A549 (cell line): ENCODE measurements around the gene ZNF595. TPM values are rescaled to one million over a fixed set of nuclear protein-coding genes. Genes with fewer than 3 reads are reported as not detected.
A peak's percentile ranks its signal among the peaks of the same experiment; 100 is the strongest.

ENCODE experiments used
- ATAC-seq, 2 experiments: fragments of 200-7000 bp in 1 of 2; fragments of >200 bp in 1 of 2; cut with Nextera tagmentation in 1 of 2; cut with Tn5 transposase in 1 of 2; 3 replicates each; pipeline versions ENCODE4 v1.8.0 to v1.9.1; 2018 to 2020; ENCODE audit warnings: mild to moderate bottlenecking in 1 of 2, moderate library complexity in 1 of 2
- CTCF ChIA-PET: fragments of 300-600 bp; sonication (Branson Sonifier 250); formaldehyde crosslinking; extraction: SDS; loops from one replicate; lab custom pipeline; 2021; ENCODE audit warnings: antibody characterized with exemption, inconsistent platforms; lab: Yijun Ruan, JAX
- POLR2A ChIA-PET: fragments of 350-600 bp; formaldehyde crosslinking; extraction: SDS; loops from one replicate; lab custom pipeline; 2021; ENCODE audit warnings: antibody characterized with exemption, inconsistent platforms; lab: Yijun Ruan, JAX
- DNase-seq, 2 experiments: peaks; one replicate each; pipeline versions ENCODE4 v3.0.0 to v3.0.0-alpha.2; 2011 to 2016; ENCODE audit warnings: low read depth in 1 of 2, low spot score in 1 of 2
- FAIRE-seq: peaks from 2 replicates; lab custom pipeline; 2011; peaks lifted over from hg19 to GRCh38; lab: Jason Lieb, UNC
- H3K27ac ChIP-seq, 2 experiments: fragments of >200 bp; sonication (Bioruptor Twin); formaldehyde crosslinking; 3 replicates each; pipeline ENCODE4 v1.5.1; 2016 to 2017
- H3K4me1 ChIP-seq: fragments of >200 bp; sonication (Bioruptor Twin); formaldehyde crosslinking; 3 replicates; pipeline ENCODE4 v1.6.1; 2016
- H3K4me2 ChIP-seq: fragments of >200 bp; sonication (Bioruptor Twin); formaldehyde crosslinking; 3 replicates; pipeline ENCODE4 v1.6.1; 2016
- H3K4me3 ChIP-seq: fragments of >200 bp; sonication (Bioruptor Twin); formaldehyde crosslinking; 3 replicates; pipeline ENCODE4 v1.5.1; 2016
- H3K9me3 ChIP-seq: fragments of >200 bp; sonication (Bioruptor Twin); formaldehyde crosslinking; 3 replicates; pipeline ENCODE4 v1.6.1; 2016
- ATOH8 ChIP-seq: fragments of 250-450 bp; sonication (Bioruptor Pico); IDR thresholded peaks from 2 replicates; pipeline ENCODE4 v1.5.0; 2020; ENCODE audit warnings: low read depth, mild to moderate bottlenecking, moderate library complexity
- BCL3 ChIP-seq: fragments of >200 bp; sonication (Bioruptor Twin); formaldehyde crosslinking; IDR thresholded peaks from 3 replicates; pipeline ENCODE4 v1.6.1; 2016
- CBX8 ChIP-seq: fragments of 200-600 bp; sonication (generic); IDR thresholded peaks from 2 replicates; pipeline ENCODE4 v1.6.1; 2016
- CEBPB ChIP-seq, 2 experiments: fragments of >200 bp in 1 of 2; sonication (Bioruptor Twin) in 1 of 2; formaldehyde crosslinking in 1 of 2; IDR thresholded peaks; 2 replicates each; pipeline ENCODE4 v1.6.1; 2012 to 2016
- CHD2 ChIP-seq: fragments of 150-350 bp; IDR thresholded peaks from 2 replicates; pipeline ENCODE4 v1.6.1; 2014; ENCODE audit warnings: low read length; ENCODE audit not compliant: partially characterized antibody
- CHD4 ChIP-seq: fragments of 200-600 bp; sonication (generic); IDR thresholded peaks from 2 replicates; pipeline ENCODE4 v1.6.1; 2016; ENCODE audit warnings: antibody characterized with exemption, mild to moderate bottlenecking, borderline replicate concordance
- EHMT2 ChIP-seq: fragments of 200-600 bp; sonication (generic); IDR thresholded peaks from 2 replicates; pipeline ENCODE4 v1.6.1; 2016; ENCODE audit warnings: antibody characterized with exemption, low read depth, mild to moderate bottlenecking, moderate library complexity
- FOSB ChIP-seq: fragments of 250-450 bp; sonication (Bioruptor Pico); IDR thresholded peaks from 2 replicates; pipeline ENCODE4 v1.5.0; 2020; ENCODE audit warnings: mild to moderate bottlenecking, moderate library complexity
- FOSL2 ChIP-seq, 2 experiments: fragments of 450-650 bp in 1 of 2; fragments of >200 bp in 1 of 2; sonication (Bioruptor Twin) in 1 of 2; formaldehyde crosslinking; IDR thresholded peaks; 2 replicates each; pipeline versions ENCODE4 v1.5.0 to v1.6.1; 2016 to 2020; ENCODE audit warnings: mild to moderate bottlenecking in 1 of 2, moderate library complexity in 1 of 2
- HDAC2 ChIP-seq: fragments of 200-600 bp; sonication (generic); IDR thresholded peaks from 2 replicates; pipeline ENCODE4 v1.6.1; 2016
- HES2 ChIP-seq: fragments of >200 bp; sonication (Bioruptor Twin); formaldehyde crosslinking; IDR thresholded peaks from 2 replicates; pipeline ENCODE4 v1.6.1; 2016
- HEYL ChIP-seq: fragments of 250-450 bp; sonication (Bioruptor Pico); IDR thresholded peaks from 2 replicates; pipeline ENCODE4 v1.8.0; 2021; ENCODE audit warnings: mild to moderate bottlenecking, moderate library complexity
- HOXA7 ChIP-seq: fragments of 250-450 bp; sonication (Bioruptor Pico); IDR thresholded peaks from 2 replicates; pipeline ENCODE4 v1.5.0; 2020; ENCODE audit warnings: mild to moderate bottlenecking, moderate library complexity
- HOXB13 ChIP-seq: fragments of 250-450 bp; sonication (Bioruptor Pico); IDR thresholded peaks from 2 replicates; pipeline ENCODE4 v1.5.0; 2020; ENCODE audit warnings: low read depth, mild to moderate bottlenecking, moderate library complexity
- HOXB5 ChIP-seq: fragments of 250-450 bp; sonication (Bioruptor Pico); IDR thresholded peaks from 2 replicates; pipeline ENCODE4 v1.5.0; 2020; ENCODE audit warnings: mild to moderate bottlenecking, moderate library complexity
- JUN ChIP-seq, 2 experiments: fragments of >200 bp; sonication (Bioruptor Twin); formaldehyde crosslinking; IDR thresholded peaks; 2 replicates in 1 of 2; 3 replicates in 1 of 2; pipeline ENCODE4 v1.6.1; 2016 to 2017
- JUNB ChIP-seq: fragments of >200 bp; sonication (Bioruptor Twin); formaldehyde crosslinking; IDR thresholded peaks from 2 replicates; pipeline ENCODE4 v1.6.1; 2016
- KDM5A ChIP-seq: fragments of 200-600 bp; sonication (generic); IDR thresholded peaks from 2 replicates; pipeline ENCODE4 v1.6.1; 2016; ENCODE audit warnings: antibody characterized with exemption, mild to moderate bottlenecking
- MAFK ChIP-seq: fragments of 450-650 bp; IDR thresholded peaks from 2 replicates; pipeline ENCODE4 v1.6.1; 2014; ENCODE audit not compliant: partially characterized antibody
- MYC ChIP-seq: IDR thresholded peaks from 2 replicates; pipeline ENCODE4 v1.6.1; 2012; ENCODE audit warnings: mild to moderate bottlenecking, inconsistent platforms, low read length, improper control_type of control experiment, borderline replicate concordance
- NFE2L2 ChIP-seq: fragments of 150-350 bp; conservative IDR thresholded peaks from 2 replicates; pipeline ENCODE4 v1.6.1; 2014; ENCODE audit warnings: low read length
- POLR2A ChIP-seq: IDR thresholded peaks from 2 replicates; pipeline ENCODE4 v1.6.1; 2012; ENCODE audit warnings: mild to moderate bottlenecking, low read length
- POLR2AphosphoS2 ChIP-seq: conservative IDR thresholded peaks from 2 replicates; pipeline ENCODE4 v1.6.1; 2012; ENCODE audit warnings: low read length, improper control_type of control experiment, inconsistent platforms
- RCOR1 ChIP-seq: fragments of 150-350 bp; IDR thresholded peaks from 2 replicates; pipeline ENCODE4 v1.6.1; 2014; ENCODE audit warnings: antibody characterized with exemption, low read length, low read depth
- RFX5 ChIP-seq: fragments of 450-650 bp; IDR thresholded peaks from 2 replicates; pipeline ENCODE4 v1.7.1; 2014; ENCODE audit warnings: antibody characterized with exemption, mild to moderate bottlenecking, moderate library complexity
- RNF2 ChIP-seq: fragments of 200-600 bp; sonication (generic); IDR thresholded peaks from 2 replicates; pipeline ENCODE4 v1.6.1; 2016; ENCODE audit warnings: low read depth, mild to moderate bottlenecking, antibody characterized with exemption, moderate library complexity, borderline replicate concordance
- SMC3 ChIP-seq: fragments of >200 bp; sonication (Bioruptor Twin); formaldehyde crosslinking; IDR thresholded peaks from 3 replicates; pipeline ENCODE4 v1.6.1; 2018; ENCODE audit warnings: inconsistent platforms
- SREBF2 ChIP-seq: fragments of 450-650 bp; IDR thresholded peaks from 2 replicates; pipeline ENCODE4 v1.6.1; 2014; ENCODE audit warnings: mild to moderate bottlenecking, moderate library complexity
- TFCP2L1 ChIP-seq: fragments of 250-450 bp; sonication (Bioruptor Pico); IDR thresholded peaks from 2 replicates; pipeline ENCODE4 v1.5.0; 2021; ENCODE audit warnings: mild to moderate bottlenecking
- TP53 ChIP-seq: fragments of 250-450 bp; sonication (Bioruptor Pico); IDR thresholded peaks from 2 replicates; pipeline ENCODE4 v1.5.0; 2021; ENCODE audit warnings: mild to moderate bottlenecking, moderate library complexity
- ZC3H11A ChIP-seq: fragments of 450-650 bp; IDR thresholded peaks from 2 replicates; pipeline ENCODE4 v1.6.1; 2014; ENCODE audit warnings: antibody characterized with exemption, mild to moderate bottlenecking
- ZNF302 ChIP-seq: fragments of 250-450 bp; sonication (Bioruptor Pico); IDR thresholded peaks from 2 replicates; pipeline ENCODE4 v1.9.0; 2021; ENCODE audit warnings: inconsistent platforms, mild to moderate bottlenecking, moderate library complexity
- WGBS: methylation state at CpG from one replicate; pipeline ENCODE4 v1.1.6; 2017; ENCODE audit errors: missing lambda C conversion rate; 5-methylcytosine and 5-hydroxymethylcytosine counted together
- polyA plus RNA-seq, 4 experiments: library from polyadenylated mRNA; depleted of rRNA in 3 of 4; stranded (reverse); fragments of >200 nt; fragmentation: RNase III in 1 of 4; extraction: RNeasy Plus Mini Kit Qiagen cat#74134 plus additional on column Dnase treatment in 1 of 4; gene quantifications; 2 replicates in 3 of 4; 3 replicates in 1 of 4; pipeline ENCODE4 v1.2.3, GENCODE V29; 2011 to 2017
- TF ChIP-seq, protein P1 (sequence below): fragments of 200-600 bp; sonication (generic); IDR thresholded peaks from 2 replicates; pipeline ENCODE4 v1.6.1; 2016; ENCODE audit warnings: antibody characterized with exemption, mild to moderate bottlenecking, moderate library complexity

Gene ZNF595
- polyA plus RNA-seq, 2 of the 4 experiments (the other 2 are of a cell fraction): 30.0 to 36.4 TPM

DNA sequence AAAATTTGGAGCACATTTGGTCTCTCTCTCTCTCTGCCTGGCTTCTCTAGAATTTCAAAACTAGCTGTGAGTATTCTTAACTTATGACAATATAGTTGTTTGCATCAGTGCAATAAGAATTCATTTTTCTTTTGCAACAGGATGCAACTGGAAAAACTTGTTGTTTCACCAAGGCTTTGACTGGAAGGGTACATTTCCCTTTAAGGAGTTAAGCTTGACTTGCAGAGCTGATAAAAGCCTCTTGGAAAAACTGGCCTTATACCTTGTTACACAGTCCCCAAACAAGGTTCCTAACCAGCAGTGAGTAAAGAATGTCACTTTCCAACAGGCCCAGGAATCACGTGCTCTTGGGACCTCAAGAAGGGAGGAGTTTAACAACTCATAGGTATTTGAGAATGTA lies 45.3 kb downstream of the ZNF595 start:
- ChIA-PET CTCF (no interaction called here), POLR2A (no interaction called here)
- DNase-seq (no peak), ATAC-seq (no peak), FAIRE-seq (no peak)
- Histone ChIP-seq H3K27ac (no peak overlapping the region), H3K4me2 (no peak overlapping the region), H3K9me3 (peaks cover 29% of the 10 kb centered on the region; the same call in 2 of the 3 replicates), H3K4me3 (no peak overlapping the region), H3K4me1 (no peaks in the 10 kb centered on the region)
- no peak for TF ChIP-seq EHMT2
- no peak for TF ChIP-seq SREBF2
- TF ChIP-seq RFX5: no peak
- no peak for TF ChIP-seq TFCP2L1 (CRISPR knock-in tag)
- TF ChIP-seq CBX8: no peak
- no peak for TF ChIP-seq ATOH8 (CRISPR knock-in tag)
- TF ChIP-seq POLR2AphosphoS2: no peak
- no peak for TF ChIP-seq FOSB (CRISPR knock-in tag)
- no peak for TF ChIP-seq RCOR1
- TF ChIP-seq SMC3: no peak
- TF ChIP-seq HDAC2: no peak
- TF ChIP-seq HEYL (CRISPR knock-in tag): no peak
- TF ChIP-seq HOXB13 (CRISPR knock-in tag): no peak
- no peak for TF ChIP-seq HOXA7 (CRISPR knock-in tag)
- TF ChIP-seq CEBPB (IDR thresholded peaks at IDR 0.05): no peak
- TF ChIP-seq JUNB: no peak
- no peak for TF ChIP-seq POLR2A
- TF ChIP-seq NFE2L2: no peak
- TF ChIP-seq, protein P1, sequence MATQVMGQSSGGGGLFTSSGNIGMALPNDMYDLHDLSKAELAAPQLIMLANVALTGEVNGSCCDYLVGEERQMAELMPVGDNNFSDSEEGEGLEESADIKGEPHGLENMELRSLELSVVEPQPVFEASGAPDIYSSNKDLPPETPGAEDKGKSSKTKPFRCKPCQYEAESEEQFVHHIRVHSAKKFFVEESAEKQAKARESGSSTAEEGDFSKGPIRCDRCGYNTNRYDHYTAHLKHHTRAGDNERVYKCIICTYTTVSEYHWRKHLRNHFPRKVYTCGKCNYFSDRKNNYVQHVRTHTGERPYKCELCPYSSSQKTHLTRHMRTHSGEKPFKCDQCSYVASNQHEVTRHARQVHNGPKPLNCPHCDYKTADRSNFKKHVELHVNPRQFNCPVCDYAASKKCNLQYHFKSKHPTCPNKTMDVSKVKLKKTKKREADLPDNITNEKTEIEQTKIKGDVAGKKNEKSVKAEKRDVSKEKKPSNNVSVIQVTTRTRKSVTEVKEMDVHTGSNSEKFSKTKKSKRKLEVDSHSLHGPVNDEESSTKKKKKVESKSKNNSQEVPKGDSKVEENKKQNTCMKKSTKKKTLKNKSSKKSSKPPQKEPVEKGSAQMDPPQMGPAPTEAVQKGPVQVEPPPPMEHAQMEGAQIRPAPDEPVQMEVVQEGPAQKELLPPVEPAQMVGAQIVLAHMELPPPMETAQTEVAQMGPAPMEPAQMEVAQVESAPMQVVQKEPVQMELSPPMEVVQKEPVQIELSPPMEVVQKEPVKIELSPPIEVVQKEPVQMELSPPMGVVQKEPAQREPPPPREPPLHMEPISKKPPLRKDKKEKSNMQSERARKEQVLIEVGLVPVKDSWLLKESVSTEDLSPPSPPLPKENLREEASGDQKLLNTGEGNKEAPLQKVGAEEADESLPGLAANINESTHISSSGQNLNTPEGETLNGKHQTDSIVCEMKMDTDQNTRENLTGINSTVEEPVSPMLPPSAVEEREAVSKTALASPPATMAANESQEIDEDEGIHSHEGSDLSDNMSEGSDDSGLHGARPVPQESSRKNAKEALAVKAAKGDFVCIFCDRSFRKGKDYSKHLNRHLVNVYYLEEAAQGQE: no peak
- no peak for TF ChIP-seq CHD2
- WGBS: 69% methylated on average over 1 of the region's 1 CpG

DNA sequence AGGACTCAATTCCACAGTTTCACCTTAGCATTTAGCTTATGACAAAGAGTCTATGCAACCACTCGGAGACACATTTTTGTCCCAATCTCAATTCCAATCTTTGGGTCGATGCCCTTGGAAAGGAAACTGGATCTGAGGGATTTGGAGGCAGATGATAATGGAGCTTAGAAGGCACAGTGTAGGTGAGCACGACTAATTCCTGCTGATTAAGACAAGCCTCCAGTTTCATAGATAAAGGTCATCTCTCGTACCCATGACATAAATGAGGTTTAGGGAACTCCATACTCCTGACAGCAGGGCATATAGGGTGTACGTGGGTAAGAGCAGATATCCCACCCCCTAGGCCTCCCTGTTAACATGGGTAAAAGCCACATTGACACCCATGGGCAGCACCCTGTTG lies 46.7 kb downstream of the ZNF595 start:
- FAIRE-seq (no peak), DNase-seq (peak in 1 of 2 experiments; percentile 7), ATAC-seq (no peak)
- no peak overlapping the region for H3K27ac ChIP-seq
- no peak overlapping the region for H3K4me3 ChIP-seq
- H3K9me3 ChIP-seq: peaks cover 26% of the 10 kb centered on the region; the same call in 2 of the 3 replicates
- TF ChIP-seq JUN (IDR thresholded peaks at IDR 0.05) (no peak), RNF2 (no peak), ZC3H11A (no peak), HES2 (no peak), FOSL2 (IDR thresholded peaks at IDR 0.05) (no peak), FOSL2 (CRISPR knock-in tag; IDR thresholded peaks at IDR 0.05) (no peak), RCOR1 (no peak), KDM5A (no peak), MYC (no peak), ZNF302 (CRISPR knock-in tag) (no peak), TP53 (CRISPR knock-in tag) (no peak), RFX5 (no peak), CHD4 (no peak), EHMT2 (no peak), MAFK (no peak), HOXB5 (CRISPR knock-in tag) (no peak), BCL3 (no peak)
- WGBS: 25% methylated on average over 5 of the region's 5 CpGs
- POLR2A ChIA-PET: no interaction called here
- CTCF ChIA-PET: no interaction called here
- no peaks in the 10 kb centered on the region for H3K4me1 ChIP-seq
- no peak overlapping the region for H3K4me2 ChIP-seq
